ENCODE measurements around the gene NLGN1. TPM values are rescaled to one million over a fixed set of nuclear protein-coding genes. Genes with fewer than 3 reads are reported as not detected.

Gene NLGN1
- total and polyA plus RNA-seq, 9 of the 15 experiments (the other 6 are each of a cell fraction or from before 2014, with no cell fraction given) = under 0.01 to 0.01 TPM; not detected in 7

GRCh38 chr3:173702561-173702960, 305.0 kb downstream of the NLGN1 start:
- 0% methylated on average over 3 of the region's 3 CpGs for WGBS (ENCODE audit: insufficient coverage, low coverage, missing lambda C conversion rate)
- intact Hi-C loops (cut with micrococcal nuclease) (no loop called here), in situ Hi-C loops (cut with MboI) (no loop called here)
- Histone ChIP-seq H3K9me1 (ENCODE audit: control insufficient read depth, insufficient read depth, low read length) (no peaks in the 10 kb centered on the region), H3K36me3 (ENCODE audit: control insufficient read depth, insufficient read depth, low read length) (no peaks in the 10 kb centered on the region), H4K20me1 (replicated peaks; ENCODE audit: control insufficient read depth, insufficient read depth, low read length) (no peaks in the 10 kb centered on the region), H3K4me3 (no peak overlapping the region), H3K9me3 (replicated peaks; ENCODE audit: control insufficient read depth, insufficient read depth, low read depth, low read length) (no peaks in the 10 kb centered on the region; the same call in 1 of the 2 replicates), H2AFZ (ENCODE audit: low read depth, low read length) (no peak overlapping the region), H3K79me2 (ENCODE audit: control insufficient read depth, insufficient read depth, low read length) (no peaks in the 10 kb centered on the region), H3K4me1 (replicated peaks in 1 of 2; ENCODE audit: control insufficient read depth in 2 of 2, insufficient read depth in 2 of 2, low read length in 2 of 2) (no peaks in the 10 kb centered on the region), H3K27ac (ENCODE audit: extremely low read depth, low read depth, low read length) (no peak overlapping the region), H3K4me2 (ENCODE audit: insufficient read depth, low read length) (no peak overlapping the region), H3K27me3 (ENCODE audit: control insufficient read depth in 2 of 2, insufficient read depth in 2 of 2, low read length in 2 of 2) (no peaks in the 10 kb centered on the region), H3K9ac (ENCODE audit: insufficient read depth in 1 of 2, low read depth in 2 of 2, low read length in 2 of 2) (no peak overlapping the region)
- ATAC-seq (no peak), FAIRE-seq (no peak), DNase-seq (ENCODE audit: extremely low read depth in 1 of 4, low spot score in 3 of 4) (no peak)
- ChIA-PET POLR2A (no interaction called here), CTCF (ENCODE audit: low intra/inter-chr PET ratio) (no interaction called here)
- TF ChIP-seq SIX5 (IDR thresholded peaks at IDR 0.05; ENCODE audit: borderline replicate concordance in 1 of 2, insufficient read depth in 1 of 2, low read depth in 1 of 2, low read length in 2 of 2) (no peak), TEAD2 (tag; IDR thresholded peaks at IDR 0.05) (no peak), MAFF (IDR thresholded peaks at IDR 0.05; ENCODE audit: low read length) (no peak), MLX (CRISPR knock-in tag; conservative IDR thresholded peaks at IDR 0.05) (no peak), SAFB (IDR thresholded peaks at IDR 0.05; ENCODE audit: borderline replicate concordance, low read depth, low read length) (no peak), RBM17 (IDR thresholded peaks at IDR 0.05; ENCODE audit: borderline replicate concordance, low read depth, low read length) (no peak), KHSRP (IDR thresholded peaks at IDR 0.05) (no peak), ZBTB26 (CRISPR knock-in tag; IDR thresholded peaks at IDR 0.05) (no peak), ZNF384 (IDR thresholded peaks at IDR 0.05; ENCODE audit: low read depth, low read length) (no peak), HMG20A (CRISPR knock-in tag; conservative IDR thresholded peaks at IDR 0.05) (no peak), PATZ1 (CRISPR knock-in tag; IDR thresholded peaks at IDR 0.05; ENCODE audit: borderline replicate concordance) (no peak), ETV1 (tag; conservative IDR thresholded peaks at IDR 0.05; ENCODE audit: low read depth) (no peak), SMAD1 (IDR thresholded peaks at IDR 0.05; ENCODE audit: low read depth, low read length, partially characterized antibody) (no peak), SETDB1 (IDR thresholded peaks at IDR 0.05; ENCODE audit: low read length) (no peak), ZBTB43 (CRISPR knock-in tag; IDR thresholded peaks at IDR 0.05) (no peak), ATF6 (CRISPR knock-in tag; IDR thresholded peaks at IDR 0.05) (no peak)
- no TSS peak for BruUV-seq (replicated peaks)
